ENCODE results near the gene KLHL29.

Gene KLHL29

DNA sequence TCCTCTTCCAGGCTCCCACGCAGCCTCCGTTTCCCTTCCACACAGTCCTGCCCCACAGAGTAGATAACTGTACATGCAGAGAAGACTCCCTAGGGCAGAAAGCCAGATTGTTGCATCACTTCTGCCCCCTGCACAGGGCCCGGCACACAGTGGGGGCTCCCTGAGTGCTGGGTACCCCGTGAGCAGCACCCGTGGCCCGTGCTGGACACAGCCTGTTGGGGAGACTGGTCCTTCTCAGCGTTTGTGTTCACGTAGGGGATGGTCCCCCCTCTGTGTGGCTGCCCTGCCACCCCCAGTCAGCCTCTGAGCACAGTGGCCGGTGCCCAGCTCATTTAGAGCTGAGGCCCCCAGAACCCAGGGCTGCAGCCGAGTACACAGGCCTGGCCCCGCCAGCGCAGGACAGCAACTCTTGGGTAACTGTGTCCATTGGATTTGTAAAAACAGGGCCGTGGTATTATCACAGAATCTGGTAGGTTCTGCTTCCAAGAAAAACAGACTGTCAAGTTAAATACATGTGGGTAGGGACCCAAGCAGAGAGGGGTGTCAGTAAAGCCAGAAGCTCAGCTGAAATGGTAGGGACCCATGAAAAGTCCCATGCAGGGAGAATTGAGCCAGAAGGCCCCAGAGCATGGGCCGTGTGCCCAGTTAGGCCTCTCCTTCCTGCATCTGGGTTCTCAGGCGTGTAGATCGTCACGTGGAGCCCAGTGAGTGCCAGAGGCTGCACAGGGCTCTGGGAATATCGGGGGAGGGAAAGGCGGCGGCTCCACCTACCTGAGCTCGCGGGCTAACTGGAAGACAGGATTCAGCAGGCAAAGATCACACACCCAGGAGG lies 284.6 kb downstream of the KLHL29 start:
- no peak for FAIRE-seq

DNA sequence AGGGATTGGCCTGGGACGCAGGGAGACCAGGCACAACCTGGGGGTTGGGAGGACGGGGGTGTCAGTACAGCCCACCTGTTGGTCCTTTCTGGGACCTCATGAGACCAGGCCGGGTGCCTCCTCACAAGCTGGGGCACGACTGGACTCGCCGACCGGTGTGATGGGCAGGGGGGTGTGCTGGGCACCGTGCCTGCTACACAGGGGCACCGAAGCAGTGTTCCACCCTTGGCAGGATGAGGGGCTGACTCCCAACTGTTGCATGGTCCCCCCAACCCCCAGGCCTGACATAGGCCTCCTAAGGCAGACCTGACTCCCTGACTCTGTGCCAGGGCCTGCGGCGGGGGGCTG lies 285.2 kb downstream of the KLHL29 start:
- no peak for FAIRE-seq

DNA sequence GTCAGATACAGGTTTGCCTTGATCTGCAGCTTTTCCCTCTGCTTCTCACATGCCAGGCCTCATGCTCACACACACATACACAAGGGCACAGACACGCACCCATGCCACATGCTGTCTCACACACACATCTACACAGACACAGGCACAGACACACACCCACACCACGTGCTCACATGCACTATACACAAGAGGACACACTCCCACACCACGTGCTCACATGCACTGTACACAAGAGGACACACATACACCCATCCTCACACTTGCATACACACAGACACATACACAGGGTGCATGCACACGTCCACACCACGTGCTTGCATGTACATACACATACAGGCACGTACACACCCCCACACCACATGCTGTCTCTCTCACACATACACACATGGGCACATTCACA lies 288.1 kb downstream of the KLHL29 start:
- FAIRE-seq, result no peak

DNA sequence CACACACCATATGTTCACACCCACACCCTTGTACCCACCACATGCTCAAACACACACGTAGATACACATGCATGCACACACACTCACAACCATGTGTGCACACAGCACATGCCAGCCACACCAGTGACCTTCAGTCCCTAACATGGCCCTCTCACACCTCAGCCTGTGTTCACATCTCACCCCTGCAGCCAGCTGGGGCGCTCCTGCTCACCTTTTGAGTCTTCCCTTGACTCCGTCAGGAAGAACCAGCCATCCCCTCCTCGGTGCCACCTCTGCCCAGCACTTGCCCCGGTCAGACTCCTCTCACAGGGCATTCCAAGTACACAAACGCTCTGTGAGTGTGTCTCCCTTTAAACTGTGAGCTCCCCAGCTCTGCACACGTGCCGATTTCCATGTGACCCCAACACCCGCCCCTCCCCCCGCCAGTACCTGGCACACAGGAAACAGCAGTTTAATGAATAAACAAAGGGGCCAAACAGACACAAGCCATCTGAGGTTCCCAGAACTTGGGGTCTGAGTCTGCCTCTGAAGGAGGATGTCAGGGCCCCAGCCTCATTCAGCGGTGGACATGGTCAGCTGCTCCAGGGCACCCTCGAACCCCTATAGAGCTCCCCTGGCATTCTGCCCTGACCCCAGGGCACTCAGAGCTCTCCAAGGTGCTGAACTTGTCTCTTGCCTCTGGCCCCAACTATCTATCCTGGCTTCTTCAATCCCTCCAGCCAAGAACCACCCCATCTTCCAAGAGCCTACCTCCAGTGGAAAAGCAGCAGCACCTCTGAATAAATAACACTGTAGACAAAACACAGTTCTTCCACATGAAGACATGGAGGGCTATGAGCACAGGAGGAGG lies 289.1 kb downstream of the KLHL29 start:
- no peak for FAIRE-seq

DNA sequence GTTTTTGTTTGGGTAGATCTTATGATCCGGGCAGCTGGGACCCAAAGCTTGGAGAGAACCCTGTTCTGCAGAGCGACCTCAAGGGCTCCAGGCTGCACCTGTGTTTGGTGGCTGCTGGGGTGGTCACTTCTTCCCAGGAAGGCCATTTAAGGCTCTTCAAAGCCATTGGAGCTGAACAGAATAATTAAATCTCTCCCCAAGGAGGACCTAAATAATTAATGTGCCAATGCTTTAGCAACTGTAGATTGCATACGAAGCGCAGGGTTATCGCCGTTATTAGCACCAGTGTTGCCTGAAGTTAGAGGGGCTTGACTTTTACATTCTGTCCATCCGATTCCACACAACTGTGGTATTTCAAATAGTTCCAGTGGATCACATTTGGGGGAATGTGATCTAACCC lies 290.5 kb downstream of the KLHL29 start:
- FAIRE-seq, result no peak

DNA sequence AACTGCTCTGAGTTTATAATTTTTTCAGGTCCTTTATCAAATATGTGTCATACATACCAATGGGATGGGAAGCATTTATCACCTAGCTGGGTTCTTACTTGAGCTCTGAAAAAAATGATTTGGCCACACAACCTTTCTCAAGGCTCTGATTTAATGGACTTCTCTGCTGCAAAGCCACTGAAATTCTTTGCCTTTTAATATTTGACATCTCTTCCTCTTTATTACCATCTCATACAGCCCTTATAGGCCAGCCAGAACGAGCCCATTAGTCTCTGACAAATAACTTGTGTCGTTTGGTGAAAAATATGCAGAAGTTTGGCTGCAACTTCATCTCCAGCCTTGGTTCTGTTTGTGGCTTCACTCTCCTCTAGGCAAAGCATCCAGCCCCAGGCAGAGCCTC lies 292.9 kb downstream of the KLHL29 start:
- FAIRE-seq, result no peak

DNA sequence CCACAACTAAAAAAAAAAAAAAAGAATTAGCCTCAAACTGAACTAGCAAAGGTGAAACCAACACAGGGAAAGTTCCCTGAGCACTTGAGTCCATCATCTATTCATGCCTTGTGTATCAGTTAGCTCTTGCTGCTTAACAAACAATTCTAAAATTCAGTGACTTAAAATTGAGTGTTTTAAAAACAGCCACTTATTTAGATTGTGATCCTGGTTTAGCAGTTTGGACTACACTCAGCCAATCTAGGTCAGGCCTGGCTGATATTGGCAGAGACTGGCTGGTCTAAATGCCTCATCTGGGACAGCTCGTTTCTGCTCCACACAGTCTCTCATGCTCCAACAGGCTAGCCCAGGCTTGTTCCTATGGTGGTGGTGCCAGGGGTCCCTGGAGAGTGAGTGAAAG lies 294.1 kb downstream of the KLHL29 start:
- no peak for FAIRE-seq

DNA sequence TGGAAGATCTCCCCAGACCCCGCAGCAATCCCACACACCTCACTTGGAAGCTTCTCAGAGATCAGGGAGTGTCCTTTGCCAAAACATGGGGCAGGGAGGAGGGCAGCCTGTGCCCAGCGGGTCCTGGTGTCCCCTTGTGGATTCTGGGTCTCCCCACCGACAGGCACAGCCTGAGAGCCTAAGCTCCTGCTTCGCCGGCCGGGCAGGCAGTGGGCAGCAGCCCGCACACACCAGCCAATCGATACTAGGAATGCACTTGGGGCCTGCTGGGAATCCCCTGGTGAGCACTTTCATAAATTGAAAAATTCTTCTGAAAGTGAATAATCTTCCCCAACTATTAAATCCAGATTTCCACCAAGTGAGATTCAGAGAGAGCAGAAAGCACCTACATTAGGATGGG lies 296.0 kb downstream of the KLHL29 start:
- FAIRE-seq, result no peak

DNA sequence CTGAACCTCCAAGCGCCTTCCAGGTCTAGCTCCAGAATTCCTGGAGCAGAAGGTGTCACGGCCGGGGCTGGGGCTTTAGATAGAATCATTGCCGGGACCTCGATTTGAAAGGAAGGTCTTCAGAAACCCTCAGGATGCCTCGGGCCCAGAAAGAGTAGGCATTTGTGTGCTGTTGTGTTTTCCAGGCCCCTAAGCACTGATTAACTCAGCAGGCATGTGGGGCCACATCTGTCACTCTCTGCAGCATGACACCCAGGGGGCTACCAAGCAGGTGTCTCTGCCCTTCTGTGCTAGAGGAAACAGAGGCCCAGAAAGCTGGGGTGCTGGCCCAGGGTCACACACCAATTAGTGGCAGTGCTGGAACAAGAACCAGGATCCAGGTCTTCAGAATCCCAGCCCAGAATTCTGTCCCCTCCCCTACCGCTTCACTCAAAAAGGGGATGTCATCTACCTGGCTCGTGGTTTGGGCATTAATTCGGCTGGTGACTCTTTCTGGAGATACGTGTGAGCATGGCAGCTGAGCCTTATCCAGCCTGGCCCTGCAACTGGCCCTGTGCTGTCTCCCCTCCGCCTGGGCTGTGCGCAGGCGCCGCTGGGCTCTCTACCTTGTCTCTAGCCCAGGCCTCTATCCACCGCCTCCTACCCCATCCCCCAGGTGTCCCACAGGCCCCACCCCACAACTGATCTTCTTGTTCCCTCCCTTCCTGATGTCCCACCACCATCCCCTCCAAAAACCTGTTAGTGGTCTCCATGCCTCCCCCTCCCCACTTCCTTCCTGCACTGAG lies 296.6 kb downstream of the KLHL29 start:
- FAIRE-seq, result no peak

DNA sequence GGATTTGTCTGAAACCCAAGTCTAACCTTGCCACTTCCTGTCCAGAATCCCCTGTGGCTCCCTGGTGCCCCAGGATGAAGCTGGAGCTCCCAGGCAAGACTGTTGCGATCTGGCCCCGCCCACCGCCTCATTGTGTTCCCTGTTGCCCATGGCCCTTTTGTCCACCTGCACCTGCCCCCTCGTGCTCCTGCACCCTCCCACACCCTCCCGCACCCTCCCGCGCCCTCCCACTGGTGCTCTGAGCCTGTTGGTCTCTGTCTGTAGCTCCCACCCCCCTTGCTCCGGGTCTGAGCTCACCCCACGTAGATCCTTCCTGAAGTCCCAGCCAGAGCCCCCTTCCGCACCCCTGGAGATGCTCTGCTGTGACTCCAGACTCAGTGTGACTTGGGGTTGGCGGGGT lies 297.5 kb downstream of the KLHL29 start:
- no peak for FAIRE-seq

DNA sequence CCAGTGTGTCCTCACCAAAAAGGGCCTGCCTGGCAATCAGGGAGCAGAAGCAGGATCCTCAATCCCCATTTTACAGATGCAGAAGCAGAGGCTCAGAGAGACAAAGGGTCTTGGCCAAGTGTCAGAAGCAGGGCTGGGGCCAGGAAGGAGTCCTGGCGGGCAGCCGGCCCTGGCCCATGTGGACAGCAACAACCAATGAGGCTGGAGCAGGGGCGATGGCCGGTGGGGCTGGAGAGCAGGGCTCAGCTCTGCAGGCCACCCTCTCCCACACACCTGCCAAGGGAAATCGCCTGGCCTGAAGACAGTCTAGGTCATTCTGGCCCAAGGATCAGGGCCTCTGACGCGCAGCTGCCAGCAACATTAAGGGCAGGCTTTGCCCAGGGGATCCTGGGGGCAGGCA lies 298.0 kb downstream of the KLHL29 start:
- no peak for FAIRE-seq

DNA sequence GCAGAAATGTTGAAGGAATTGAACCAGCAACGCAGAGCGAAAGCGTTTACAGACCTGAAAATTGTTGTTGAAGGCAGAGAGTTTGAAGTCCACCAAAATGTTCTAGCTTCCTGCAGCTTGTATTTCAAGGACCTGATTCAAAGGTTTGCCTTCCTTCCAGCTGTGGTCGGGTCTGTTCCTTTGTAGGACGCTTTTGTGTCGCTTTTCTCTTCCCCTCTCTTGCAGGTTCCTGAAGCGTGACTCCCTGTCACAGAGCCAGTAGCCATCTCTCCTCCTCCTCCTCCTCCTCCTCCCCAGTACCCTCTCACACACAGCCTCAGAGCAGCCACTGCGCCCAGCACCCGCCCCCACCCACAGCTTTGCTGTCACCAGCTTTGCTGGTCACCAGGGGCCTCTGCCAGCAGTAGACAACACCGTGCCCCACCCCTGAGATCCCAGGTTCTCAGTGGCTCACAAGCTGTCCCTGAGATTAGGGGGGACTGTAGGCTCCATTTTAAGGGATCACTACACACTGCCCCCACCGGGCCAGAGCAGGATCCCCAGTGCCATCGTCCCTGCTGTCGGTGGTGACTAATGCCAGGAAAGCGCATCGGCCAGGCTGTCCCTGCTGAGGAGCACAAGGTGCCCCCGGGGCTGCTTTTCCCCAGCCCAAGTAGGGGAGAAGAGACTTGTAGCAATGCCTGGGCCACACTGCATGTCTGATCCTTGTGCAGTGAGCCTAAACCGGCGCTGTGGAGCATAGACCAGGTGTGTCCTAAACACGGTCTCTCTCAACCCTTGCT lies 299.6 kb downstream of the KLHL29 start:
- no peak for FAIRE-seq

DNA sequence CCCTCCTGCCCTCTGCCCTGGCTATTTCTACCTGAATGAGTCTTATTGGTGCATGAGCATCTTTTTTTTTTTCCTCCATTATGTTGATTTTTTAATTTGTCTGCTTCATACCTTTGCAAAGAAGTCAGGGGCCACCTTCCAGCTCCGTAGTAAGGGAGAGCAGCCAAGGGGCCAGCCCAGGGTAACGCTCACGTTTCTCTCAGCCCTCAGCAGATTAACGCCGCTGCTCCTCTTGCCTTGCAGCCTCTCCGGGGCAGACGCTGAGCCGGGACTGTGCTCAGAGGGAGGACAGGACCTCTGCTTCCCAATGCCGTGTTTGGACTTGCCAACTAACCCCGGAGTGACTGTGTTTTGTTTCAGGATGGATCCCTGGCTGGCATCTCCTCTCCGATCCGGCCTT lies 300.2 kb downstream of the KLHL29 start:
- FAIRE-seq, result no peak

DNA sequence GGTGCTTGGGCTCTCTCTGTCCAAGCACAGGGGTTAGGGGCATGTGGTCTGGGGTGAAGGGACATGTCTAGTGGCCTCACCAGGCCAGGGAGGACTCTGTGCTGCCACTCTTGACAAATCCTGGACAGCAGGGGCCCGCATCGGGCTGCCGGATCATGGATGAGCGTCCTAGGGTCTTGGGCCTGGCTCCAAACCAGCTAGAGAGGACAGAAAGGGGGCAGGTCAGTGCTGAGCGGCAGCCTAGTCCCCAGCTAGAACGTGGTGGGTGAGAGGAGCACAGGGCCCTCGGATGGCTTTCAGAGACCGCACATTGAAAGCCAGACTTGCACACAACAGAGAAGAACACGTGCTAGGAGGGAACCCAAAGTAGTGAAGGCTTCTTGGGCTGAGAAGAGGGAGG lies 300.7 kb downstream of the KLHL29 start:
- FAIRE-seq, result no peak

DNA sequence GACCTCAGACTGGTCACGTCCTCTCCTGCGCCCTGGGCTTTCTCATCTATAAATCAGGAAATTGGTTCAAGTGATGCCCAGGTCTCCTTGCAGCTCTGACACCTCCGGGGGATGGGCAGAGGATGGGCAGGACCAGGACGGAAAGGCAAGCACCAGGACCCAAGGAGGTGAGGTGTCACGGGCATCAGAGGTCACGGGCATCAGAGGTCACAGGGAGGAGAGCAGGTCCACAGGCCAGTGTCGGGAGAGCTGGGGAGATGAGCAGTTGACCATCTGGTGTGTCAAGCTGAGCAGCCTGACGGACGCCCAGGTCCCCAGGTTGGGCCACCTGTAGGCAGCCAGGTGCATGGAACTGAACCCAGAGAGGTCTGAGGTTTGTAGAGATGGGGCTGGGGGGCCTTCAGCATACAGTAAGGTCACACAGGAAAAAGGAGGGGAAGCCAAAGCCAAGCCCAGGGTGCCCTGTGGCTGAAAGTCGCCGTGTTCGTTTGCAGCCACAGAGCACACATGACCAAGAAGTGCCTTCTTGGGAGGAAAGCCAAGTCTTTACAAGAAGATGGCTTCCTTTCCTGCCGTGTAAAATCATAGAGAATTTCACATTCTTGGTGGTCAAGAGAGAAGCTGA lies 301.5 kb downstream of the KLHL29 start:
- no peak for FAIRE-seq

DNA sequence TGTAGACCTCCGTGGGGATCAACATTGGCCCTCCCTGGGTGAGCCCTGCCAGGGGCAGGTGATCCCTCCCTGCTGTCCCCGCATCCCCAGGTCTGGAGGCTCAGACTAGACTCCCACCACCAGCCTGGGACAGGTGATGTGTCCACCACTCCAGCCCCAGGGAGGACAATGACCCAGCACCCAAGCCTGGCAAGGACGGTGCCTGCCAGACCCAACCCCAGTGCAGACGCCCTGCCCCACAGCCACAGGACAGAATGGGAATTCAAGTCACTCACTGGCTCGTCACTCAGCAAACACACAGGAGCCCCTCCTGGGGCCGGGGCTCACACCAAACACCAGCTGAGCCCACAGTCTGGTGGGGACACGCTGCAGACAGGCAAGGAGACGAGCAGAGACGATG lies 302.2 kb downstream of the KLHL29 start:
- FAIRE-seq, result no peak

DNA sequence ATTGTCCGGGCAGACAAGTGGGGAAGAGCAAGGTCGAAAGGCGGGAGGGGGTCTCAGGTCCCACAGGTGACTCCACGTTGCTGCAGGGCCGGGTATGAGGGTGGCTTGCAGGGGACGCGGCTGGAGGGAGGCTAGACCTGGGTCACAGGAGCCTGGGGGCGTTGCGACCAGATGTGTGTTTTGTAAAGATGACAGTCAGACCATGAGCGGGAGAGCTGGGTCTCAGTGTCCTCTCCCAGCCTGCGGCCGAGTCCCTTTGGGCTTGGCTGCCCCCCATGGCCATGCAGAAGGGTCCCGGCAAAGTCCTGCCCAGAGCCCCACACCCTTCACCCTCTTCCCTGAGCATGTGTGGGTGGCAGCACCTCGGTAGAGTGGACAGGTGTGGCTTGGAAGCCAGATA lies 302.7 kb downstream of the KLHL29 start:
- no peak for FAIRE-seq

DNA sequence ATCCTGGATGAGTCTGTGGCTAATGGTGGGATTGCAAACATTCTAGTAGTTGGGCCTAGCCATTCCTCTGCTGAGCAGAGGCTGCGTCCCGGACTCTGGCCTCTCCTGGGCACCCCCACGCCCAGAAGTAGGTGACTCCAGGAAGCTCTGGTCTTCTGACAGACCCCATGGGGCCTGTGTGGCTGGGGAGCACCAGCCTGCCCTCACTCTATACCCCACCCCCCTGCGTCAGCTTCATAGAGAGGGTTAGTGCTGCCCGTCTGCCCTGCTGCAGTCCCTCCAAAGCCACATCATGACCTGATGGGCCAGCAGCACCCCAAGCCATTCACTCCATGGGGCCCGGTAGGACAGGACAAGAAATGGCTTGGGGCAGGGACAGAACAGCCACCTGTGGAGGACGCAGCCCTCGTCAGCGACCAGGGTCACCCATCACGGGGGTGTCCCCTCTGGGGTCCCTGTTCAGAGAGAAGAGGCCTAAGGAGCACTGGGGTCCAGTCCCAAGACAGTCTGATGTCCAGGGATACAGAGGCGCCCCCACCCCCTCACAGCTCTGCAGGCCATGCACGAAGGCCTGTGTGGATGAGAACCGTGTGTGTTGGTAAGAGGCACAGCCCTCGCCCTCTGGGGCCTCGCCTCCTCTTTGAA lies 303.6 kb downstream of the KLHL29 start:
- FAIRE-seq, result no peak

DNA sequence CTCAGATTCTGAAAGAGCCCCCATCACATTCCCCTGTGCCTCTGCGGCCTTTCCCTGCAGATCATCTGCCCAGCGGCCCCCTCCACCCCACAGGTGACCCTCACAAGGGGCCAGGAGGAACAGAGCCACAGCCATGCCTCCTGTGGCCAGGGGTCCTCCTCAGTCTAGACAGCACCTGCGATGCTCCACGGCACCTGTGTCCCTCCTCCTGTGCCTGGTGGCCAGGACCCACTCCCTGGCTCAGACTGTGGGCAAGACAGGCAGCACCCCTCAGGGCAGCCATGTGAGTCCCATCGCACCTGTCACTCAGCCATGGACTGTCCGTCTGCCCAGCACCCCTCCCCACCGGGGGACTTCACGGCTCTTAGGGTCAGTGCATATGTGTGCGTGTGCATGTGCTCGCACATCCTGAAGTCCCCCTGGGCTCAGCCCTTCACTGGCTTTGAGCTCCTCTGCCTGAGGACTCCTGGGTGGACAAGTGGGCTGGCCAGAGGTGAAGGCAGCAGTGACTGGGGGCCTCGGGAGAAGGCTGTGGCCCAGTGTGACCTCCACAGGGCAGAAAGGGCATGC lies 304.2 kb downstream of the KLHL29 start:
- FAIRE-seq, result no peak

DNA sequence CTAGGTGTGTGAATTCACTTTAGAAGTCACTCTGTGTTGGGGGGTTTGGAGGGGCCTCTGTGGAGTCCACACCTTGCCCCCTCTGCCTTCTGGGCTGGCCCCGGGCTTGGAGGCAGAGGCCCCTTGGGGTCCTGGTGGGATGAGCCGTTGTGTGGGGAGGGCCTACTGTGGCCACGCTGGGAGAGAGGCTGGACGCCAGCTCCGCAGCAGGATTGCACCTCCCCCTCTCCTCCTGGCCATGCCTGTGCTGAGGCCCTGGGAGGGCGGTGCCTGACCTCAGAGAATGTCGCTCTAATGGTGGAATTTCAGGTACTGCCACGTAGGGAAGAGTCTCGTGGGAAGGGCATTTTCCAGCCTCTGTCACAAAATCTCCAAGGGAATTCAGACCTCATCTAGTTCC lies 304.9 kb downstream of the KLHL29 start:
- FAIRE-seq, result no peak

DNA sequence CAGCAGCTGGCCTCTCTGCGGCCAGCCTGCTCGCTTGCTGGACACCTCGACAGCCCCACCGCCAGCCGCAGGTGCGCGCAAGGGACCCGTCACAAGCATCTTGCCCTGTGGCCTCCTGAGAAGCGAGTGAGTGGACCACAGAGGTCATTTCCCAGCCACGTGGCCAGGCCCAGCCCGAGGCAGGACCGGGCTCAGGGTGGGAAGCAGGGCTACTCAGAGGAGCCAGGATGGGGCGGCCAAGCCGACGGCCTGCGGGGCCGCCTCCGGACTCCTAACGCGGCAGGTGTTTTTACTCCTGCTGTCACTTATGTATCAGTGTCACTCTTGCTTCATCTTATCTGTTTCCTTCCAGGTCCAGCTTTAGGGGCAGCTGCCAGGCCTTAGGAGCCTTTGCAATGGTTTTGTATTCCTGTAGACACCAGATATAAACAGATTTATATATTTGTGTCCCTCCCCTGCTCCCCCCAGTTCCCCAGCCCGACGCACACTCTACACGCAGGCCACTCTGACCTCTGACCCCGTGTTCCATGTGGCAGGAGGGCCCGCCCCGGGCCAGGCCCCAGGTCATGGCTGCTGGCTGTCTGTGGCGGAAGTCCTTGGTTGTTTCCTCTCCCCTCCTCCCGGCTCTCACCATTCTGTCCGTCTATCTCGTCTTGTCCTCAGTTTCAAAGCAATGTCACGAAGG lies 305.6 kb downstream of the KLHL29 start:
- no peak for FAIRE-seq

Data from TTC549 (cell line).